H1 (cell line): ENCODE results near the gene CHST11. TPM values are rescaled to one million over a fixed set of nuclear protein-coding genes. Genes with fewer than 3 reads are reported as not detected.
A peak's percentile ranks its signal among the peaks of the same experiment; 100 is the strongest.

Experiments used
- CTCF ChIA-PET: fragments of 300-600 bp; sonication (Branson Sonifier 250); formaldehyde crosslinking; loops from one replicate; lab custom pipeline; 2021; ENCODE audit not compliant: partially characterized antibody; lab: Charles Lee
- POLR2A ChIA-PET: fragments of 300-600 bp; sonication (Branson Sonifier 250); formaldehyde crosslinking; loops from one replicate; lab custom pipeline; 2021; ENCODE audit warnings: inconsistent platforms; ENCODE audit not compliant: partially characterized antibody; lab: Charles Lee
- DNase-seq, 2 experiments: peaks; one replicate each; pipeline versions ENCODE4 v3.0.0 to v3.0.0-alpha.2; 2010 to 2022; ENCODE audit warnings: low spot score in 2 of 2, low read depth in 1 of 2, mixed read lengths in 1 of 2
- FAIRE-seq: peaks from 2 replicates; lab custom pipeline; 2011; peaks lifted over from hg19 to GRCh38; lab: Jason Lieb, UNC
- H2AFZ ChIP-seq: 2 replicates; pipeline ENCODE4 v1.8.1; 2012; ENCODE audit warnings: low read length, inconsistent platforms
- H2AK5ac ChIP-seq: 2 replicates; pipeline ENCODE4 v1.6.1; 2013; ENCODE audit warnings: low read depth, low read length
- H2BK120ac ChIP-seq: replicated peaks from 2 replicates; pipeline ENCODE3; 2013; ENCODE audit warnings: low read depth, low read length, inconsistent platforms
- H2BK12ac ChIP-seq: 2 replicates; pipeline ENCODE4 v1.6.1; 2013; ENCODE audit warnings: low read depth, low read length
- H2BK15ac ChIP-seq: 2 replicates; pipeline ENCODE4 v1.6.1; 2013; ENCODE audit warnings: low read length
- H2BK20ac ChIP-seq: 2 replicates; pipeline ENCODE4 v1.6.1; 2013; ENCODE audit warnings: low read length
- H2BK5ac ChIP-seq: 2 replicates; pipeline ENCODE4 v1.6.1; 2013; ENCODE audit warnings: low read depth, low read length
- H3K14ac ChIP-seq: 2 replicates; pipeline ENCODE4 v1.6.1; 2013; ENCODE audit warnings: inconsistent platforms; ENCODE audit not compliant: insufficient read length
- H3K18ac ChIP-seq: 2 replicates; pipeline ENCODE4 v1.6.1; 2013; ENCODE audit warnings: low read length; ENCODE audit errors: extremely low read depth
- H3K23ac ChIP-seq: 2 replicates; pipeline ENCODE4 v1.6.1; 2013; ENCODE audit warnings: inconsistent platforms; ENCODE audit not compliant: insufficient read length
- H3K23me2 ChIP-seq: 2 replicates; pipeline ENCODE4 v1.6.1; 2013; ENCODE audit warnings: low read depth, low read length
- H3K27ac ChIP-seq: 2 replicates; pipeline ENCODE4 v1.6.1; 2011; ENCODE audit warnings: low read depth, low read length, inconsistent platforms
- H3K27me3 ChIP-seq, 4 experiments: replicated peaks in 1 of 4; 1 replicate in 1 of 4; 2 replicates in 3 of 4; pipeline versions ENCODE4 v1.6.1 to v1.8.1; 2011 to 2013; ENCODE audit warnings: low read length in 3 of 4, mild to moderate bottlenecking in 3 of 4, inconsistent platforms in 2 of 4, mixed read lengths in 2 of 4, moderate library complexity in 1 of 4; ENCODE audit not compliant: control insufficient read depth in 3 of 4, insufficient read depth in 3 of 4; ENCODE audit errors: extremely low read depth in 1 of 4
- H3K36me3 ChIP-seq, 4 experiments: 2 replicates each; pipeline versions ENCODE4 v1.6.1 to v1.8.1; 2011 to 2013; ENCODE audit warnings: mild to moderate bottlenecking in 4 of 4, low read length in 3 of 4, moderate library complexity in 2 of 4, control low read depth in 1 of 4, inconsistent platforms in 1 of 4; ENCODE audit not compliant: insufficient read depth in 4 of 4, control insufficient read depth in 2 of 4
- H3K4ac ChIP-seq: replicated peaks from 2 replicates; pipeline ENCODE3; 2013; ENCODE audit warnings: low read length, low read depth, mixed read lengths, inconsistent platforms; ENCODE audit not compliant: insufficient read length
- H3K4me1 ChIP-seq, 4 experiments: replicated peaks in 1 of 4; 1 replicate in 1 of 4; 2 replicates in 3 of 4; pipeline versions ENCODE4 v1.6.1 to v1.8.1; 2011 to 2013; ENCODE audit warnings: low read length in 3 of 4, inconsistent platforms in 2 of 4, mixed read lengths in 1 of 4; ENCODE audit not compliant: insufficient read depth in 4 of 4, control insufficient read depth in 3 of 4
- H3K4me2 ChIP-seq, 2 experiments: 2 replicates each; pipeline versions ENCODE4 v1.6.1 to v1.8.1; 2011 to 2013; ENCODE audit warnings: low read depth in 2 of 2, low read length in 2 of 2, control low read depth in 1 of 2, inconsistent platforms in 1 of 2, mild to moderate bottlenecking in 1 of 2; ENCODE audit not compliant: insufficient read depth in 1 of 2
- H3K4me3 ChIP-seq, 4 experiments: fragments of 200-600, 300-600 bp in 1 of 4; sonication (generic), shearing (Covaris generic), sonication (Bioruptor Twin) in 1 of 4; 2 replicates each; pipeline versions ENCODE4 v1.5.1 to v1.8.1; 2011 to 2016; ENCODE audit warnings: low read length in 4 of 4, low read depth in 3 of 4, control low read depth in 2 of 4, inconsistent platforms in 2 of 4, mild to moderate bottlenecking in 2 of 4, mixed read lengths in 1 of 4, moderate library complexity in 1 of 4; ENCODE audit not compliant: insufficient read depth in 2 of 4; ENCODE audit errors: extremely low read depth in 1 of 4
- H3K56ac ChIP-seq: replicated peaks from 2 replicates; pipeline ENCODE3; 2013; ENCODE audit warnings: low read depth, mild to moderate bottlenecking, mixed read lengths, low read length, inconsistent platforms; ENCODE audit not compliant: insufficient read length
- H3K79me1 ChIP-seq: 2 replicates; pipeline ENCODE4 v1.6.1; 2013; ENCODE audit warnings: low read depth, low read length, control low read depth
- H3K79me2 ChIP-seq, 2 experiments: 2 replicates each; pipeline versions ENCODE4 v1.6.1 to v1.8.1; 2012 to 2013; ENCODE audit warnings: low read length in 2 of 2, mild to moderate bottlenecking in 2 of 2, inconsistent platforms in 1 of 2; ENCODE audit not compliant: insufficient read depth in 2 of 2, control insufficient read depth in 1 of 2
- H3K9ac ChIP-seq, 4 experiments: replicated peaks in 1 of 4; 1 replicate in 1 of 4; 2 replicates in 3 of 4; pipeline versions ENCODE4 v1.6.1 to v1.8.1; 2011 to 2013; ENCODE audit warnings: low read depth in 3 of 4, low read length in 3 of 4, control low read depth in 2 of 4, mild to moderate bottlenecking in 2 of 4, moderate library complexity in 2 of 4, inconsistent platforms in 1 of 4; ENCODE audit errors: extremely low read depth in 1 of 4
- H3K9me3 ChIP-seq, 2 experiments: 2 replicates each; pipeline versions ENCODE4 v1.6.1 to v1.8.1; 2012 to 2013; ENCODE audit warnings: mild to moderate bottlenecking in 2 of 2, moderate library complexity in 2 of 2, control low read depth in 1 of 2, inconsistent platforms in 1 of 2, low read depth in 1 of 2, low read length in 1 of 2, mixed read lengths in 1 of 2; ENCODE audit not compliant: insufficient read depth in 2 of 2
- H4K20me1 ChIP-seq, 2 experiments: replicated peaks in 1 of 2; 2 replicates each; pipeline versions ENCODE3 to v1.8.1; 2011 to 2013; ENCODE audit warnings: inconsistent platforms in 2 of 2, low read length in 2 of 2, mild to moderate bottlenecking in 1 of 2; ENCODE audit not compliant: insufficient read depth in 2 of 2, control insufficient read depth in 1 of 2
- H4K5ac ChIP-seq: 2 replicates; pipeline ENCODE4 v1.6.1; 2013; ENCODE audit warnings: low read length, low read depth, mixed read lengths, inconsistent platforms; ENCODE audit not compliant: insufficient read length
- H4K8ac ChIP-seq: 2 replicates; pipeline ENCODE4 v1.8.0; 2013; ENCODE audit warnings: mild to moderate bottlenecking, moderate library complexity, low read length, inconsistent platforms; ENCODE audit not compliant: insufficient read depth; ENCODE audit errors: extremely low read depth
- H4K91ac ChIP-seq: replicated peaks from 2 replicates; pipeline ENCODE3; 2013; ENCODE audit warnings: low read length, mixed read lengths, inconsistent platforms; ENCODE audit not compliant: insufficient read length
- FOSL1 ChIP-seq: IDR thresholded peaks from 2 replicates; pipeline ENCODE4 v1.6.1; 2011; ENCODE audit warnings: mild to moderate bottlenecking, low read depth, low read length, moderate library complexity; ENCODE audit not compliant: insufficient read depth
- SRF ChIP-seq: IDR thresholded peaks from 2 replicates; pipeline ENCODE4 v1.6.1; 2011; ENCODE audit warnings: mild to moderate bottlenecking, low read depth, low read length, moderate library complexity
- WGBS, 2 experiments: shearing (Covaris generic) in 1 of 2; methylation state at CpG; one replicate each; pipeline versions ENCODE4 v1.1.6 to v1.1.7; 2013 to 2015; ENCODE audit warnings: low lambda C conversion rate in 2 of 2, mixed read lengths in 2 of 2, inconsistent platforms in 1 of 2, low coverage in 1 of 2, missing lambda C conversion rate in 1 of 2; ENCODE audit not compliant: insufficient replicate concordance in 2 of 2, insufficient coverage in 1 of 2, insufficient read length in 1 of 2; ENCODE audit errors: extremely low coverage in 1 of 2, missing lambda C conversion rate in 1 of 2; 5-methylcytosine and 5-hydroxymethylcytosine counted together
- polyA plus RNA-seq, 7 experiments: library from polyadenylated mRNA; depleted of rRNA in 3 of 7; stranded (reverse) in 5 of 7; unstranded in 2 of 7; fragments of >200 nt in 5 of 7; fragments of 200-250 nt in 2 of 7; gene quantifications; 1 replicate in 5 of 7; 2 replicates in 1 of 7; 4 replicates in 1 of 7; pipeline versions ENCODE4 v1.2.1 to v1.2.3, GENCODE V29; 2011 to 2013; ENCODE audit warnings: missing spikeins in 2 of 7, mixed read lengths in 2 of 7
- total RNA-seq: library from RNA; stranded (reverse); fragmentation: NEBNext Ultra II Directional; extraction: Animal tissue kit (Norgen Biotek cat#: 25700); gene quantifications from 2 replicates; pipeline ENCODE4 v1.2.1, GENCODE V29; 2021

CHST11 gene
- total and polyA plus RNA-seq, 2 of the 8 experiments (the other 6 are each of a cell fraction or from before 2014, with no cell fraction given), result 14.4 to 20.8 TPM

DNA sequence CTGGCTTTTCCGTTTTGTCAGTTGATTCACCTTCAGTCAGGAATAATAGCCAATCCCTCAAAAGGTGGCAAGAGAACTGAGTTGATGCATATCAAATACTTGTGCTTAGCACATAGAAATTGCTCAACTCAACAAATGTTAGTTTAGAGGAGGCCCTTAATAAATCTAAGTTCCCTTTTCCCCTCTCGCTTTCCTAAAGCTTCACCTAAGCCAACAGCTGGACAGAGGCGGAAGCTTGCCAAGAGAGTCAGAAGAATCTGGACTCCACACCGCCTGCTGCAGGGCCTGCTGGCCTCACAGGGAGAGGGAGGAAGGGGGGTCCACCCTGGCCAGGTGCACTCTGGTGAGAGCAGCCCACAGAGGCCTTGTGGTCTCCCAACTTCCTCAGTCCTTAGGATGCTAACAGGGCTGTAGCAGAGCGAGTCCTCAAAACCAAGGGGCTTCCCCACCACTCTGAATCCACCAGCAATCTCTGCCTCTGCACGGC is 213.1 kb downstream of the CHST11 start:
- 0 out of 2 replicates have a peak overlapping the region, but pooled peaks have one; percentile 64 for H2BK12ac ChIP-seq
- H3K4me3 ChIP-seq, result no peak overlapping the region
- no peak overlapping the region for H3K18ac ChIP-seq
- no peak overlapping the region for H4K8ac ChIP-seq
- peak overlapping the region; percentile 87; the same call in 1 of the 2 replicates for H2AK5ac ChIP-seq
- 85% methylated on average over 6 of the region's 6 CpGs; no CpG with 5 or more reads in 1 of the 2 experiments for WGBS, 2 experiments
- peak overlapping the region; percentile 18; the same call in 1 of the 2 replicates for H2BK15ac ChIP-seq
- no peaks in the 10 kb centered on the region; a peak in 1 of 8 replicates for H3K36me3 ChIP-seq
- H3K4ac ChIP-seq, result no peak overlapping the region
- no peak overlapping the region for H3K14ac ChIP-seq
- no peak overlapping the region for H2BK120ac ChIP-seq
- CTCF ChIA-PET, result interaction anchor here (1.3 to 5.0 kb wide), 8 partner anchors 9 to 288 kb away, joined by 3 to 28 read pairs (median 5); no protein-coding TSS in a partner anchor
- H4K20me1 ChIP-seq, result peaks cover 0 to 9% of the 10 kb centered on the region in 2 experiments
- POLR2A ChIA-PET, result interaction anchor here (0.7 kb wide), 1 partner anchor 169 kb away, joined by 3 read pairs; no protein-coding TSS in a partner anchor
- no peak overlapping the region for H4K5ac ChIP-seq
- H3K79me2 ChIP-seq, result no peaks in the 10 kb centered on the region; a peak in 1 of 4 replicates
- no peak overlapping the region for H2BK20ac ChIP-seq
- H3K4me1 ChIP-seq, result peaks cover 0 to 15% (median 7%) of the 10 kb centered on the region in 4 experiments; a peak in 6 of 7 replicates
- H4K91ac ChIP-seq, result no peak overlapping the region
- H3K4me2 ChIP-seq, result no peak overlapping the region
- H3K27ac ChIP-seq, result no peak overlapping the region
- no peak for FAIRE-seq
- H3K79me1 ChIP-seq, result no peaks in the 10 kb centered on the region
- no peak overlapping the region for H3K23ac ChIP-seq
- no peak overlapping the region for H3K56ac ChIP-seq
- no peaks in the 10 kb centered on the region for H3K27me3 ChIP-seq
- H2BK5ac ChIP-seq, result no peak overlapping the region
- no peak overlapping the region for H3K9ac ChIP-seq
- no peak for DNase-seq
- no peak overlapping the region for H2AFZ ChIP-seq
- no peaks in the 10 kb centered on the region for H3K9me3 ChIP-seq
- H3K23me2 ChIP-seq, result peaks cover 5% of the 10 kb centered on the region; the same call in 1 of the 2 replicates
- TF ChIP-seq FOSL1, result no peak
- TF ChIP-seq SRF, result no peak
